ENCODE data around the gene MYO3A. TPM values are rescaled to one million over a fixed set of nuclear protein-coding genes. Genes with fewer than 3 reads are reported as not detected.
"Not testable (repeated sequence)": the region's sequence is repeated elsewhere in the genome, so short reads cannot be mapped to it uniquely, and the experiment has no call there.

MYO3A gene
- total and polyA plus RNA-seq, 2 experiments from 2014 or later = 0.55 to 5.9 TPM

- H3K4me1 ChIP-seq (ENCODE audit: low read depth) = no peaks in the 10 kb centered on the region
- H3K9me3 ChIP-seq (ENCODE audit: low read depth) = no peaks in the 10 kb centered on the region
- no peak for DNase-seq (ENCODE audit: low read depth in 1 of 2, low spot score in 1 of 2)
- H3K36me3 ChIP-seq = no peaks in the 10 kb centered on the region
- H3K27me3 ChIP-seq = no peaks in the 10 kb centered on the region
- no peak for TF ChIP-seq CTCF (IDR thresholded peaks at IDR 0.05; ENCODE audit: low read depth, low read length)
- H3K27ac ChIP-seq = no peak overlapping the region
- no peak overlapping the region for H3K4me3 ChIP-seq
Measured at GRCh38 chr10:26095781-26096180, 161.8 kb downstream of the MYO3A start.

- H3K4me1 ChIP-seq (ENCODE audit: low read depth); DNase-seq (ENCODE audit: low read depth in 1 of 2, low spot score in 1 of 2); H3K27me3 ChIP-seq; H3K9me3 ChIP-seq (ENCODE audit: low read depth); H3K27ac ChIP-seq; H3K36me3 ChIP-seq; H3K4me3 ChIP-seq: not testable (repeated sequence)
Measured at GRCh38 chr10:26097549-26097948, 163.5 kb downstream of the MYO3A start.

- DNase-seq (ENCODE audit: low read depth in 1 of 2, low spot score in 1 of 2) = peak in 1 of 2 donors; percentile 34
- Histone ChIP-seq H3K9me3 (ENCODE audit: low read depth) (no peaks in the 10 kb centered on the region), H3K36me3 (no peaks in the 10 kb centered on the region), H3K27me3 (no peaks in the 10 kb centered on the region), H3K4me3 (no peak overlapping the region), H3K27ac (no peak overlapping the region), H3K4me1 (ENCODE audit: low read depth) (no peaks in the 10 kb centered on the region)
- no peak for TF ChIP-seq CTCF (IDR thresholded peaks at IDR 0.05; ENCODE audit: low read depth, low read length)
Measured at GRCh38 chr10:26112532-26112931, 178.5 kb downstream of the MYO3A start.

GRCh38 chr10:26138613-26139012 lies 204.6 kb downstream of the MYO3A start:
- H3K9me3 ChIP-seq (ENCODE audit: low read depth) = no peaks in the 10 kb centered on the region
- TF ChIP-seq CTCF (IDR thresholded peaks at IDR 0.05; ENCODE audit: low read depth, low read length) = no peak

GRCh38 chr10:26156019-26156418 lies 222.0 kb downstream of the MYO3A start:
- no peak for TF ChIP-seq CTCF (IDR thresholded peaks at IDR 0.05; ENCODE audit: low read depth, low read length)

More at GRCh38 chr10:26138613-26139012, 204.6 kb downstream of the MYO3A start:
- H3K36me3 ChIP-seq = no peaks in the 10 kb centered on the region
- H3K27me3 ChIP-seq = no peaks in the 10 kb centered on the region
- DNase-seq (ENCODE audit: low read depth in 1 of 2, low spot score in 1 of 2) = no peak
- H3K27ac ChIP-seq = no peak overlapping the region
- H3K4me1 ChIP-seq (ENCODE audit: low read depth) = no peaks in the 10 kb centered on the region
- no peak overlapping the region for H3K4me3 ChIP-seq

GRCh38 chr10:26157734-26158133 lies 223.7 kb downstream of the MYO3A start:
- DNase-seq (ENCODE audit: low read depth in 1 of 2, low spot score in 1 of 2) = no peak

More at GRCh38 chr10:26156019-26156418, 222.0 kb downstream of the MYO3A start:
- H3K27ac ChIP-seq = no peak overlapping the region
- no peak overlapping the region for H3K4me3 ChIP-seq
- H3K27me3 ChIP-seq = no peaks in the 10 kb centered on the region
- H3K4me1 ChIP-seq (ENCODE audit: low read depth) = no peaks in the 10 kb centered on the region
- no peaks in the 10 kb centered on the region for H3K9me3 ChIP-seq (ENCODE audit: low read depth)
- no peaks in the 10 kb centered on the region for H3K36me3 ChIP-seq
- no peak for DNase-seq (ENCODE audit: low read depth in 1 of 2, low spot score in 1 of 2)

More at GRCh38 chr10:26157734-26158133, 223.7 kb downstream of the MYO3A start:
- Histone ChIP-seq H3K36me3 (no peaks in the 10 kb centered on the region), H3K9me3 (ENCODE audit: low read depth) (no peaks in the 10 kb centered on the region), H3K4me1 (ENCODE audit: low read depth) (no peaks in the 10 kb centered on the region), H3K4me3 (no peak overlapping the region), H3K27ac (no peak overlapping the region), H3K27me3 (no peaks in the 10 kb centered on the region)
- TF ChIP-seq CTCF (IDR thresholded peaks at IDR 0.05; ENCODE audit: low read depth, low read length) = no peak

All from cardiac muscle cell (in vitro differentiated cells and primary cell).